T1000 (cell line): ENCODE measurements around the gene HIGD1B.
A peak's percentile ranks its signal among the peaks of the same experiment; 100 is the strongest.

Source experiments
- DNase-seq: peaks from one replicate; lab custom pipeline; 2025; ENCODE audit warnings: mixed read lengths; lab: John Stamatoyannopoulos, UW

The HIGD1B gene

DNA sequence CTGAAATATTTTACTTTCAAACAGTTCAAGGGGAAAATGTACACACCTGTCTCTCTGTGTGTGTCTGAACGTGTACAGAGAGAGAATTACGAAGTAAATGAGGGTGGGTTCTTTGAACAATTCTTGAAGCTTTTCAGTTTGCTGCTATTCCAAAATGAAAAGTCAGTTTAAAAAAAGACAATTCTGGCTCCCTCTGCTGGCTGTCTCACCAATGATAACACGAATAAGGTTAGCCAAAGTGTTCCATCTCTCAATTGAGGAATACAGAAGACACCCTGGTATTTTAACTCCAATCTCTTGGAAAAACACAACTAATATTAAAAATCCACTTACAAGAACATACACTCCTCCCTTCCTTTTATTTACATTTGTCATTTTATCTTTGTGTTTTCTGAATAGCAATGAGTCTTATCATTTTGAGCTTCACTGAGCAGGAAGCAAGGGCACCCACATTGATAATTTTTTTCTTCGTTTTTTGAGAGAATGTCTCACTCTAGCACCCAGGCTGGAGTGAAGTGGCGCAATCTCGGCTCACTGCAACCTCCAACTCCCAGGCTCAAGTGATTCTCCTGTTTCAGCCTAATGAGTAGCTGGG, 31.0 kb downstream of the HIGD1B start:
- DNase-seq = peak; percentile 6

DNA sequence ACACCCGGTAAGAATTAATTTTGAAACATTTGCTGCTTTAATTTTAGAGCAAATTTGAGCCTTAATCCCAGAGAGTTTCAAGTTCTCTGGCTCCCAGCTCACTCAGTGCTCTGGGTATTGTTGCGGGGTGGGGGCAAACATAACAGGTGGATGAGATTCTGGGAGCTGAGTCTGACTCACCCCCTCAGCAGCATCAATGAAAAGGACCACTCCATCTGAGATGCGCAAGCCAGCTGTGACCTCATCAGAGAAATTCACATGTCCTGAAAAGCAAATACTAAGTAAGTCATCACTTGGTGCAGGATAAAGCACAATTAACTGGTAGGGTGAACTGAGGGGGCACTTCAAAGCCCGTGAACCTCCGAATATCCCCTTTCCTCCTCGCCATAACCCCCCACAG, 31.7 kb downstream of the HIGD1B start:
- no peak for DNase-seq

- no peak for DNase-seq
These were observed 32.4 kb downstream of the HIGD1B start for GRCh38 chr17:44880062-44880461.

DNA sequence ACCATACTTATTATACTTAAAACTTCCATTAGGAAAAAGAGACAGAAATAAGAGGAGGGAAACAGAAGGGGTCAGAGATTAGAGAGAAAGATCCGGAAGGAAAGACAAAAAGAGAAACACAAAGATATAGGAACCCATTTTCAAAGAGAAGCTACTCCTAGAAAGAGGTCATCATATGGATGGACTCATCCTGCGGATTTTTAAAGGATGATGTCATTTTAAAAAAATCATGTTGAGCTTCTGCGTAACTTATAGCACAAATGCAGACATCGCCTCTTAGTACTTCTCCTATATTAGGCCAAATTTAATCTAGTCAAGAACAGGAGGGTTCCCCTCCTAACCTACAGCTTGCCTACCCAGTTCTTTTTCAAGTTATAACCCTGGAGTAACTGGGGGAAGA, 33.5 kb downstream of the HIGD1B start:
- no peak for DNase-seq

DNA sequence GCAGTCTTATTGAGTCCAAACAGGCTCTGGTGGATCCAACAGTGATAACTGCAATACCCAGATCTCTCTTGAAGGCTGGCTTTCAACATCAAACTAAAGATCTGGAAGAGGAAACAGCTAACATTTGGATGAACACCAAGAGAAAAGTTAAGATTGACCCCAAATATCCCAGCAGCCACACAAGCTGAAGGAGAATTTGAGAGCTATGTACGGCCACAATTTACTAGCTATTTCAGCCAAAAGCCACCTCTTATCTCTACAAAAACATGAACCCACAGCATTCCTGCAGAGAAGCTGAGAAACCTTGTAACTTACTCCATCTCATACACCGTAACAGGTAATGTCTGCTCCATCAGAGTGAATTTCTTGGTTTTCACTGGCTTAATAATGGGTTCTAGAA, 37.3 kb downstream of the HIGD1B start:
- no peak for DNase-seq

GRCh38 chr17:44887016-44887415, 39.3 kb downstream of the HIGD1B start:
- no peak for DNase-seq

- no peak for DNase-seq
These were observed 40.6 kb downstream of the HIGD1B start for GRCh38 chr17:44887971-44888954.

DNA sequence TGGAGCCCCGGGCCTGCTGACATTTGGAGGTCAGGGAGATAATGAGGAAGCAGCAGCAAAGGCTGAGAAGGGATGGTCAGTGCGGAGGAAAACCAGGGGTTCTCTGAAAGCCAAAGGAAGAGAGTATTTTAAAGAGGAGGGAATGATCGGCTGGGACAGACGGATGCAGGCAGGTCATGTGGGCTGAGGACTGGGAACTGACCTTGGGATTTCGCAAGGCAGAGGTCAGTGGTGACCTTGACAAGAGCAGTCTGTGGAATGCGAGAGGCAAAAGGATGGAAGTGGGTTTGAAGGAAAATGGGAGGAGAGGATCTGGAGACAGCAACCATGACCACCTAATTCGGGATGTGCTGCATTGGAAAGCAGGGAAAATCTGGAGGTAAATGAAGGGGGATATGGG, 41.3 kb downstream of the HIGD1B start:
- DNase-seq = no peak

- DNase-seq = no peak
These were observed 44.6 kb downstream of the HIGD1B start for GRCh38 chr17:44892250-44892649.

DNA sequence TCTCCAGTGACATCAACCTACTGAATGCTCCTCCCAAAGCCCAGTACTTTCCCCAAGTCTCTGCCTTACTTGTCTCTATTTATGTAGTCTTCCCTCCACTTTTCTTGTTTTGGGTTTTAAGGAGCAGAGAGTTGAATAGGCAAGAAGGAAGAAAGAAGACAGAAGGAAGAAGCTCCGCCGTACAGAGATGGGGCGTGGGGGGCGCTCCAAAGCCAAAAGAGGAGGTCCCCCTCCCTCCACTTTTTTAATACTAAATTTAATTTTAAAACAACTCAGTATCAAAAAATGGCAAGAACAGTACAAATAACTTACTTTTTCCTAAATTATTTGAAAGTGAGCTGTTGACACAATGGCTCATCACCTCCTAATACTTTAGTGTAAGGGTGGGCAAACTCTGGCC, 47.0 kb downstream of the HIGD1B start:
- DNase-seq = no peak

- DNase-seq = no peak
These were observed 51.0 kb downstream of the HIGD1B start for GRCh38 chr17:44898768-44899073.

DNA sequence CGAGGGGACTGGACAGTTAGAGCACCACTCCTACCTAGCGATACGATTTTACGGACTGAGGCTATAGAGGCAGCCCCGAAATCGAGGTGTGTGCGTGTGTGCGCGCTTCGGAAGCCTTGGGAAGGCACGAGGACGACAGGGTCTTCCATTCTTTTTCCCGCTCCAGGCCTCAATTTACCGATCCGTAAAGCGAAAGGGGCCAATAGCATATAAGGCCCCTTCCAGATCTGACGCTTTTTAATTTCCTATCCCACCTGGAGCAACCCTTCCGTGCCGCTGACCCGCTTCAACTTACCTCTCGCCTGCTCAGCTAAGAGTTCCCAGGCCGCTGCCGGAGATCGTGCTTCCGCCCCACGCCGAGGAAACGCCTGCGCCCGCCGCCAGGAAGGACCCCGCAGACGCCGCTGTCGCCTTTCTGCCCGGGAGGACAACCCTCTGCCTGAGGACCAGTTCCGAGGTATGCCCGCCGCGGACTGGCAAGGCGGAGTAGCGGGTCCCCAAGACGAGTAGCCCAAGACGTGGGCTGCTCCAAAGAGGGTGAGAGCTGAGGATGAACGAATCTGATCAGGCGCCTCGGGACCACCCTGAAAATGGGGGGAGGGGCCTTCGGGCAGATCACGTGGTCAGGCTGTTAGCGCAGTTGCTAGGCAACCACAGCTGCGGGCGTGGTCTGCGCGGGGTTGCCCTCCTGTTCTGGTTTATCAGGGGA, 51.5 kb downstream of the HIGD1B start, which contains the start of gene EFTUD2:
Gene EFTUD2 (minus strand): TSS at position 372 of the 709 bp plus-strand sequence. CDS start 4,924 bp downstream, outside the sequence.
- DNase-seq = peak; percentile 98
